IMR-90 (cell line): ENCODE results near the gene REXO5. TPM values are rescaled to one million over a fixed set of nuclear protein-coding genes. Genes with fewer than 3 reads are reported as not detected.

ENCODE experiments used
- ATAC-seq: fragments of 200-7000 bp; cut with Tn5 transposase; 2 replicates; pipeline ENCODE4 v1.9.1; 2020; ENCODE audit warnings: low read depth, mild to moderate bottlenecking, moderate library complexity
- BruUV-seq: library from RNA; stranded (reverse); fragments of 400-500 nt; replicated peaks from 2 replicates; lab custom pipeline; 2021; lab: Mats Ljungman, UMichigan
- CTCF ChIA-PET: fragments of 300-600 bp; formaldehyde crosslinking; extraction: SDS; loops from one replicate; lab custom pipeline; 2021; ENCODE audit warnings: antibody characterized with exemption; lab: Yijun Ruan, JAX
- POLR2A ChIA-PET: fragments of 300-600 bp; sonication (Branson Sonifier 250); formaldehyde crosslinking; loops from one replicate; lab custom pipeline; 2022; ENCODE audit warnings: antibody characterized with exemption; ENCODE audit not compliant: unreplicated experiment; lab: Charles Lee
- DNase-seq: peaks from one replicate; pipeline ENCODE4 v3.0.0; 2013
- H2AFZ ChIP-seq: replicated peaks from 2 replicates; pipeline ENCODE3; 2013; ENCODE audit warnings: low read length, mild to moderate bottlenecking; ENCODE audit not compliant: poor library complexity
- H2AK5ac ChIP-seq: 2 replicates; pipeline ENCODE4 v1.6.1; 2013; ENCODE audit warnings: low read depth, low read length, inconsistent platforms
- H2AK9ac ChIP-seq: replicated peaks from 2 replicates; pipeline ENCODE3; 2013; ENCODE audit warnings: mild to moderate bottlenecking, low read depth, low read length, moderate library complexity; ENCODE audit not compliant: poor library complexity
- H2BK120ac ChIP-seq: 2 replicates; pipeline ENCODE4 v1.6.1; 2013; ENCODE audit warnings: low read depth, low read length, inconsistent platforms
- H2BK15ac ChIP-seq: 3 replicates; pipeline ENCODE4 v1.6.1; 2013; ENCODE audit warnings: low read depth, low read length, inconsistent platforms
- H2BK20ac ChIP-seq: 2 replicates; pipeline ENCODE4 v1.6.1; 2013; ENCODE audit warnings: low read depth, mild to moderate bottlenecking, inconsistent platforms, low read length, moderate library complexity
- H2BK5ac ChIP-seq: 2 replicates; pipeline ENCODE4 v1.6.1; 2013; ENCODE audit warnings: mild to moderate bottlenecking, low read depth, low read length, inconsistent platforms; ENCODE audit not compliant: poor library complexity, severe bottlenecking
- H3K14ac ChIP-seq: replicated peaks from 2 replicates; pipeline ENCODE4 v1.6.1; 2013; ENCODE audit warnings: low read depth, low read length, inconsistent platforms
- H3K18ac ChIP-seq: 2 replicates; pipeline ENCODE4 v1.6.1; 2013; ENCODE audit warnings: low read depth, low read length, control low read depth
- H3K23ac ChIP-seq: 2 replicates; pipeline ENCODE4 v1.6.1; 2013; ENCODE audit warnings: low read depth, low read length, inconsistent platforms
- H3K27ac ChIP-seq: 2 replicates; pipeline ENCODE4 v1.5.1; 2013; ENCODE audit warnings: mild to moderate bottlenecking, control low read depth, low read length; ENCODE audit not compliant: insufficient read depth
- H3K27me3 ChIP-seq: 2 replicates; pipeline ENCODE4 v1.6.1; 2013; ENCODE audit warnings: low read length; ENCODE audit not compliant: control insufficient read depth, insufficient read depth
- H3K36me3 ChIP-seq: 2 replicates; pipeline ENCODE4 v1.6.1; 2013; ENCODE audit warnings: low read length, mixed read lengths; ENCODE audit not compliant: control insufficient read depth, insufficient read depth
- H3K4ac ChIP-seq: 2 replicates; pipeline ENCODE4 v1.6.1; 2013; ENCODE audit warnings: low read depth, low read length, inconsistent platforms
- H3K4me1 ChIP-seq: 2 replicates; pipeline ENCODE4 v1.6.1; 2013; ENCODE audit warnings: low read length, mixed read lengths; ENCODE audit not compliant: control insufficient read depth, insufficient read depth
- H3K4me2 ChIP-seq: 2 replicates; pipeline ENCODE4 v1.6.1; 2013; ENCODE audit warnings: low read depth, mild to moderate bottlenecking, control low read depth, low read length, moderate library complexity
- H3K4me3 ChIP-seq: 2 replicates; pipeline ENCODE4 v1.5.1; 2013; ENCODE audit warnings: low read depth, mild to moderate bottlenecking, control low read depth, low read length, moderate library complexity; ENCODE audit not compliant: insufficient read depth
- H3K56ac ChIP-seq: 2 replicates; pipeline ENCODE4 v1.6.1; 2013; ENCODE audit warnings: low read length, inconsistent platforms; ENCODE audit not compliant: insufficient read depth; ENCODE audit errors: extremely low read depth
- H3K79me1 ChIP-seq, 2 experiments: 2 replicates each; pipeline ENCODE4 v1.6.1; 2013; ENCODE audit warnings: low read length in 2 of 2, inconsistent platforms in 1 of 2, low read depth in 1 of 2
- H3K9ac ChIP-seq: 2 replicates; pipeline ENCODE4 v1.6.1; 2013; ENCODE audit warnings: low read depth, low read length, control low read depth
- H3K9me1 ChIP-seq: 2 replicates; pipeline ENCODE4 v1.6.1; 2013; ENCODE audit warnings: low read length, inconsistent platforms; ENCODE audit not compliant: insufficient read depth
- H3K9me3 ChIP-seq: 2 replicates; pipeline ENCODE4 v1.6.1; 2013; ENCODE audit warnings: low read length; ENCODE audit not compliant: control insufficient read depth, insufficient read depth
- H4K20me1 ChIP-seq: 2 replicates; pipeline ENCODE4 v1.6.1; 2013; ENCODE audit warnings: low read length, inconsistent platforms; ENCODE audit not compliant: insufficient read depth
- H4K5ac ChIP-seq: 2 replicates; pipeline ENCODE4 v1.6.1; 2013; ENCODE audit warnings: mild to moderate bottlenecking, low read depth, low read length, control low read depth
- H4K8ac ChIP-seq, 2 experiments: 2 replicates each; pipeline ENCODE4 v1.6.1; 2013; ENCODE audit warnings: low read depth in 2 of 2, low read length in 2 of 2, control low read depth in 1 of 2, inconsistent platforms in 1 of 2
- H4K91ac ChIP-seq: 2 replicates; pipeline ENCODE4 v1.6.1; 2013; ENCODE audit warnings: low read depth, low read length, inconsistent platforms; ENCODE audit not compliant: insufficient read depth
- BHLHE40 ChIP-seq: fragments of 150-350 bp; IDR thresholded peaks from 2 replicates; pipeline ENCODE4 v1.6.1; 2016; ENCODE audit warnings: mild to moderate bottlenecking, low read depth, low read length
- CEBPB ChIP-seq: IDR thresholded peaks from 2 replicates; pipeline ENCODE4 v1.6.1; 2012; ENCODE audit warnings: low read depth, low read length, improper control_type of control experiment
- CTCF ChIP-seq: conservative IDR thresholded peaks from 2 replicates; pipeline ENCODE4 v1.5.1; 2012; ENCODE audit warnings: mild to moderate bottlenecking, low read depth, low read length, improper control_type of control experiment
- MAFK ChIP-seq: IDR thresholded peaks from 2 replicates; pipeline ENCODE4 v1.6.1; 2012; ENCODE audit warnings: low read depth, low read length, improper control_type of control experiment
- MAZ ChIP-seq: IDR thresholded peaks from 2 replicates; pipeline ENCODE4 v1.6.1; 2012; ENCODE audit warnings: low read depth, mild to moderate bottlenecking, low read length, improper control_type of control experiment, moderate library complexity, borderline replicate concordance
- MXI1 ChIP-seq: IDR thresholded peaks from 2 replicates; pipeline ENCODE4 v1.6.1; 2012; ENCODE audit warnings: low read depth, mild to moderate bottlenecking, low read length, moderate library complexity, borderline replicate concordance
- NFE2L2 ChIP-seq: fragments of 150-350 bp; IDR thresholded peaks from 2 replicates; pipeline ENCODE4 v1.6.1; 2016; ENCODE audit warnings: low read depth, mild to moderate bottlenecking, low read length
- POLR2A ChIP-seq: IDR thresholded peaks from 2 replicates; pipeline ENCODE4 v1.6.1; 2012; ENCODE audit warnings: mild to moderate bottlenecking, low read depth, low read length
- RAD21 ChIP-seq: IDR thresholded peaks from 2 replicates; pipeline ENCODE4 v1.6.1; 2012; ENCODE audit warnings: low read length, improper control_type of control experiment
- SMC3 ChIP-seq: fragments of 150-350 bp; IDR thresholded peaks from 2 replicates; pipeline ENCODE4 v1.6.1; 2016; ENCODE audit warnings: low read depth, mild to moderate bottlenecking, antibody characterized with exemption, low read length, moderate library complexity
- WGBS, 2 experiments: methylation state at CpG; one replicate each; pipeline versions ENCODE4 v1.1.5 to v1.1.7; 2013; ENCODE audit warnings: missing lambda C conversion rate in 2 of 2; ENCODE audit not compliant: insufficient read length in 1 of 2; ENCODE audit errors: extremely low coverage in 2 of 2; 5-methylcytosine and 5-hydroxymethylcytosine counted together
- dilution Hi-C: fragments of 300-500 bp; cut with HindIII; formaldehyde crosslinking; loops from one replicate; pipeline ENCODE4 v1.14.3; 2018; ENCODE audit warnings: low sequenced_read_pairs; ENCODE audit not compliant: unreplicated experiment
- in situ Hi-C: fragments of 300-500 bp; cut with MboI; formaldehyde crosslinking; loops from 3 replicates; pipeline ENCODE4 v1.14.3; 2019; ENCODE audit warnings: low sequenced_read_pairs, inconsistent platforms, mixed read lengths
- intact Hi-C: fragments of 100-400 bp; cut with micrococcal nuclease; formaldehyde crosslinking; loops from 2 replicates; pipeline ENCODE4 v1.10.0; 2022
- polyA plus RNA-seq, 3 experiments: library from polyadenylated mRNA; depleted of rRNA; stranded (reverse); fragments of >200 nt; gene quantifications; 2 replicates each; pipeline ENCODE4 v1.2.3, GENCODE V29; 2012; ENCODE audit warnings: low replicate concordance in 1 of 3
- total RNA-seq: library from RNA; depleted of rRNA; stranded (reverse); fragments of >200 nt; gene quantifications from 2 replicates; pipeline ENCODE4 v1.2.3, GENCODE V29; 2012

The REXO5 gene
- total and polyA plus RNA-seq, 2 of the 4 experiments (the other 2 are of a cell fraction): 3.7 to 7.0 TPM

GRCh38 chr16:20761175-20761574, 45.2 kb upstream of the REXO5 start:
- Histone ChIP-seq H2AFZ (no peak overlapping the region), H2AK9ac (no peak overlapping the region), H3K4ac (no peak overlapping the region), H3K18ac (no peak overlapping the region), H2BK20ac (no peak overlapping the region), H2BK120ac (no peak overlapping the region), H3K79me1 (no peaks in the 10 kb centered on the region), H3K14ac (no peak overlapping the region), H3K56ac (no peak overlapping the region), H3K9me3 (no peaks in the 10 kb centered on the region), H2BK5ac (no peak overlapping the region), H3K4me2 (no peak overlapping the region), H4K20me1 (no peaks in the 10 kb centered on the region), H2BK15ac (no peak overlapping the region), H3K9ac (no peak overlapping the region), H3K27me3 (no peaks in the 10 kb centered on the region), H3K23ac (no peak overlapping the region), H3K4me3 (no peak overlapping the region), H3K36me3 (no peaks in the 10 kb centered on the region), H2AK5ac (no peak overlapping the region), H3K4me1 (no peaks in the 10 kb centered on the region), H4K5ac (no peak overlapping the region), H4K8ac (no peak overlapping the region), H3K27ac (no peak overlapping the region), H4K91ac (no peak overlapping the region), H3K9me1 (no peaks in the 10 kb centered on the region)
- DNase-seq (no peak), ATAC-seq (no peak)
- BruUV-seq: no TSS peak
- in situ Hi-C loops: no loop called here
- no peak for TF ChIP-seq POLR2A
- TF ChIP-seq NFE2L2: no peak
- no peak for TF ChIP-seq MAFK
- no peak for TF ChIP-seq BHLHE40
- no peak for TF ChIP-seq SMC3
- TF ChIP-seq RAD21: no peak
- TF ChIP-seq CTCF: no peak
- TF ChIP-seq MXI1: no peak
- no peak for TF ChIP-seq MAZ
- no peak for TF ChIP-seq CEBPB
- dilution Hi-C loops: no loop called here
- ChIA-PET CTCF (no interaction called here), POLR2A (no interaction called here)
- intact Hi-C loops: no loop called here
- WGBS, 2 experiments: no CpG with 5 or more reads among the region's 1 CpG
